GM12865 (cell line): Measurements from ENCODE around the gene TASOR2.

Source experiments
- DNase-seq: peaks from one replicate; pipeline ENCODE4 v3.0.0; 2010; ENCODE audit warnings: low read depth
- H3K4me3 ChIP-seq: 2 replicates; pipeline ENCODE4 v1.5.1; 2011; ENCODE audit warnings: mild to moderate bottlenecking, low read depth, low read length, control low read depth
- TF ChIP-seq, protein P1 (sequence below): IDR thresholded peaks from 2 replicates; pipeline ENCODE4 v1.5.1; 2011; ENCODE audit warnings: low read length, control low read depth, low read depth, inconsistent platforms; ENCODE audit not compliant: insufficient read depth; ENCODE audit errors: missing control alignments

The TASOR2 gene, protein sequence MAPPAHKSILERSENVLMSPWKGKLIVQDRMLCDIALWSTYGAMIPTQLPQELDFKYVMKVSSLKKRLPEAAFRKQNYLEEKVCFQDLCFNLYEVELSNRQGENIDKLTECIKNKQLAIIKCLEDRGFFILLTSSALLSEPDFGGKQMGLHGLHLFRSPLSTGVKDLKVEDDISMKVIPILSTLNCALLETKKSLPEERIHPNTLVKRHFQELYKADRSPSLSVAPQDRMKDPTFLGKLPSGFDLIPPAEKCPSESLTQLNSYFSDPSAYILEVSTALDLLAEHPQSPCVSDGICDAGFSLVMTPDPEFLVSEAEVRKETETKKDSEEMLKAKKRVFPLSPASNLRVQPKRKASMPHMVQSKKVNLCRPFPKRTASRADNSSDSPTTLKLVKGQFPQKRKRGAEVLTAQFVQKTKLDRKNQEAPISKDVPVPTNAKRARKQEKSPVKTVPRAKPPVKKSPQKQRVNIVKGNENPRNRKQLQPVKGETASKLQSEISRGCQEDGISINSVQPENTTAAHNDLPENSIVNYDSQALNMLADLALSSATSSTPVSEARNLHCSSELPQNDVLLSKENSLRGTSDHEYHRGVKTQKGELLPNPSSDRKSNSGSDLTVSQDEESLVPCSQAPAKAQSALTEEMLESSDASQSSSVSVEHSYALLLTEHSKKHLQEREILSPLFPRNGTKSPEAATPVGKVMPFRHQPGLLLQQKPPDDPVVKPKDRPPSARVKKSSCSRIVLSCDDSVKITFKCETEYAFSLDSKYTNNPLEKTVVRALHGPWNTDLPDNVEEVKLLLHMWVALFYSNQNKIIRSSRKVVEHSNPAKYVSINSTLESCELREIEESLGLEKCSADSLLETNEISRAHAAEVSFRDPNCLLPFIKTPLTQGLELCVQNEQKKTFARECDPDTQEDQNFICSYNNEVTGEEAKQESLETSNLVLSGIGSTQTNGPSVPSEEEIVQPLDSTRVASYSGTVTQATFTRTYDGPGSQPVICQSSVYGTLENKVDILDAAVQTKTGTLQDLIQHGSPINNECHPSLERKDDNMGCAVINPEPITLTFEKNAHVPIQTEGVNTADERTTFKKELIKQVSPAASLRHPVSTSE (N-terminal part only)

DNA sequence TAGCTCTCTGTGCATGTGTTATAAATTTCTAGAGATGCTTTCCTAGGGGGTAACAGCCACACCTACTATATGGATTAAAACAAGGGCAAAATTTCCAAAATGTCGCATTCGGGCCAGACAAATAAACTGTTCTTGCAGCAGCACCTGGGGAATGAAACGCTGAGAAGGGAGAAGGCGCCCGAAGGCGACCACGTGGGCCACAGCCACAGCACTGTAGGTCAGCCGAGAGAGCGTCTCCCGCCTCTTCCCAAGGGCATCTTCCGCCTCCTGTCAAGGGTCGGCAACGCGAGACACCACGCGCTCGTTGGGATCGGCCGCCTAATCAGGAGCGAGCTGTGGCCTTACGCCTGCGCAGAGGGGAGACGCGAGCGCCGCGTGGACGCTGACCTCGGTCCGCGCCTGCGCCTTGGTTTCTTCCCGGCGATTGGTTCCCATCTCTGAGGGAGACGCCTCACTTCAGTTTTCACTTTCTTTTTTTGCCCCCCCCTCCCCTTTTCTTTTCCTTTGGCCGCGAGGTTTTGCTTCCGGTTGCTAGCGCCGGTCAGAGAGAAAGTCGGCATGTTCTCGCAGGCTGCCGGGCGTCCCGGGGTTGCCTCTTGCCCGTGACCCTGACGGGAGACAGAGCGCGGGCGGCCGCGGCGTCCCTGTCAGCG lies at the start of gene TASOR2:
Gene TASOR2, plus strand, starts transcription at position 521 of the 653 bp plus-strand sequence. CDS start 35,805 bp downstream, outside the sequence.
- peak within 1 kb of the TSS; percentile 75 for H3K4me3 ChIP-seq
- DNase-seq, result peak; percentile 99
- TF ChIP-seq, protein P1, sequence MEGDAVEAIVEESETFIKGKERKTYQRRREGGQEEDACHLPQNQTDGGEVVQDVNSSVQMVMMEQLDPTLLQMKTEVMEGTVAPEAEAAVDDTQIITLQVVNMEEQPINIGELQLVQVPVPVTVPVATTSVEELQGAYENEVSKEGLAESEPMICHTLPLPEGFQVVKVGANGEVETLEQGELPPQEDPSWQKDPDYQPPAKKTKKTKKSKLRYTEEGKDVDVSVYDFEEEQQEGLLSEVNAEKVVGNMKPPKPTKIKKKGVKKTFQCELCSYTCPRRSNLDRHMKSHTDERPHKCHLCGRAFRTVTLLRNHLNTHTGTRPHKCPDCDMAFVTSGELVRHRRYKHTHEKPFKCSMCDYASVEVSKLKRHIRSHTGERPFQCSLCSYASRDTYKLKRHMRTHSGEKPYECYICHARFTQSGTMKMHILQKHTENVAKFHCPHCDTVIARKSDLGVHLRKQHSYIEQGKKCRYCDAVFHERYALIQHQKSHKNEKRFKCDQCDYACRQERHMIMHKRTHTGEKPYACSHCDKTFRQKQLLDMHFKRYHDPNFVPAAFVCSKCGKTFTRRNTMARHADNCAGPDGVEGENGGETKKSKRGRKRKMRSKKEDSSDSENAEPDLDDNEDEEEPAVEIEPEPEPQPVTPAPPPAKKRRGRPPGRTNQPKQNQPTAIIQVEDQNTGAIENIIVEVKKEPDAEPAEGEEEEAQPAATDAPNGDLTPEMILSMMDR, result no peak

DNA sequence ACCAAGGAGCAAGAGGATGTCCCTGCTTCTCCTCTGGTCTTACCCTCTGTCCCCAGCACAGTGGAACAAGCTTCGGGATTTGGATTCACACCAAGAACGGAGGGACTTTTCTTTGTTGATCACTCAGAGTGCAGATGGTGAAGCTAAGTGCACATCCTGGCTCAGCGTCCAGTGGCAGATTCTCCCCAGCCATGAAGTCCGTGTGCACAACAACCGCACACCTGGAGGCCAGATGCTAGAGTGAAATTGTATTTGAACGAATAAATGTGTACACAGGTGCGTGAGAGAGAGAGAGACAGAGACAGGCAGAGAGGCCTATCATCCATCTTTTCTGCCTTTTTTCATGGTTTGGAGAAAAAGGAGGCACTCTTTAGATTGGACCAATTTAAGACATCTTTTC lies 49.7 kb upstream of the TASOR2 start:
- TF ChIP-seq, protein P1, result no peak
- DNase-seq, result no peak
- H3K4me3 ChIP-seq, result no peak overlapping the region

DNA sequence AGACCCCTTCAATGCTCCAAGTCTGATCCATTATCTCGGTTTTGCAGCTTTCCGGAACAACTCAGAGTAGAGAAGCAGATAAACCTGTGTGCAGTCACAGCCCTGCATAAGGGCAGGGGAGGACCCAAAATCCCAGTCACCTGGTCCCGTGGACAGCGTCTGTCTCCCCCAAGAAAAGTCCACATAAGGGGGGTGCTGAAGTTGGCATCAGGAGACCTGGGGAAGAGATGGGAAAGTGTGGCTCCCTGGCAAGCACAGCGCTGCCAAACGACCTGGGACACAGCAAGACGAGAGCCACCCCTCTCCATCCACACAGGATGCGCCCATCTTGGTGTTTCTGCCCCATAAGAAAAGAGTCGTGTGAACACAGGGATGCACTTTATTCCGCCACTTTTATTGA lies 46.1 kb upstream of the TASOR2 start:
- DNase-seq, result no peak
- TF ChIP-seq, protein P1, result no peak
- no peak overlapping the region for H3K4me3 ChIP-seq

DNA sequence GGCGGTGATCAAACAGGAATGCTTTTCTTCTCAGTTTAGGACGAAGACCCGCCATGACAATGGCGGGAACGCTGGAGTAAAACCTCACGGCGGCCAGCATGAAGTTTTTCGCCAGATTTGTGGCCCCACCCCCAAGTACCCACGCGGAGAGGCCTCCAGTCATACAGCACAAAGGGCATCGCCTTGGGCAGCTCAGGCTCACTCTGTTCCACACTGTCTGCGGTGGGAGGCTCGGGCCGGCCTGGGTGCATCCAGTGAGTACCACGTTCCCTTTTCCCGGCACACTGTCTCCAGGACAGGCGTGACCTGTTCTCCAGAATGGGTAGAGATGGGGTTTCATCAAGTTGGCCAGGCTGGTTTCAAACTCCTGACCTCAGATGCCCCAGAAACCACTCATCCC lies 45.6 kb upstream of the TASOR2 start:
- no peak overlapping the region for H3K4me3 ChIP-seq
- DNase-seq, result no peak
- TF ChIP-seq, protein P1, result no peak

DNA sequence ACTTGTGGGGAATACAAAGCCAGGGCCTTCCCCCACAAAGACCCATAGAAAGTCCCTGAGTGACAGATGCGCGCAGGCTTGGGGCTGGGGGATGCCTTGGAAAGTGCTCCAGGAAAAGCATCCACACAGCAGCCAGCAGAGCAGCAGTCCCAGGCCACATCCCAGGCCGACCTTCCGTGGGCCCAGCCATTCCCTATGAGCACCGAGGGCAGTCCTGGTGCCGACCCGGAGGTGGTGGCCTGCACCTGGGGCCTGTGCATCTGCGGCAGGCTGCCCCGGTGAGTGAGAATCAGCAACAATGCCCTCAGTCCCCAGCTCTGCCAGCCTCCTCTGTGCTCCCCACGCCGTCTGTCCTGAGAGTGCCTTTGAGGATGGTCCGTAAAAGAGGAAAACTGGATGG lies 44.6 kb upstream of the TASOR2 start:
- H3K4me3 ChIP-seq, result no peak overlapping the region
- no peak for DNase-seq
- TF ChIP-seq, protein P1, result no peak

DNA sequence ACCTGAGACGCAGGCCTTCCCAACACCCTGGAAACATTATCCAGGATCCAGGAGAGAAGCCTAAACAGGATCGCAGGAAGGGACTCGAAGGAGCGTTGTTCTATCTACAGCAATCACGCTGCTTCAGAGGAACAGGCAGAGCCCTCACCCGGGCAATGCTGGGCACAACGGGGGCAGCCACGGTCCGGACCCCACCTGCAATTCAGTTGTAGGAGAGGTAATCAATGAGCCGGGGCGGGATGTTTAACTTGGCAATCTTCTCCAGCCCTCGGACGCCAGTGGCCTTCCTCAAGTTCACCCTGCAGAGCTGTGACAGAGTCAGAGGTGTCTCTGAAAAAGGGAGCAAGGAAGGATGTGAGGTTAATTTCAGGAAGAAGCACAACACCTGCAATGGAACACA lies 44.1 kb upstream of the TASOR2 start:
- TF ChIP-seq, protein P1, result no peak
- H3K4me3 ChIP-seq, result no peak overlapping the region
- DNase-seq, result no peak
